HuH-7.5 (cell line): ENCODE measurements around the gene C10orf95.
"Not testable (repeated sequence)": the region's sequence is repeated elsewhere in the genome, so short reads cannot be mapped to it uniquely, and the experiment has no call there.

Experiments used
- DNase-seq: peaks from one replicate; pipeline ENCODE4 v3.0.0; 2011; ENCODE audit warnings: low spot score

C10orf95 gene, protein sequence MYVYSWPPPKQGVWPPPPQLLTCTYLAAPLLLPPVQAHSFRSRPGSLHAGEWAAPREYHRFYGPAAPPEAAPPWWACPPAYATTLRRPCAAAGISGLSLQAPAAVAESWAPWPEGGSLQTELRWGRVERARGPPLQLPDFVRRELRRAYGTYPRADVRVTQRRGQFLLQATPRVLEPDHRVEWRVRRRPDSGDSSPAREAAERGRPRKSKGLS

DNA sequence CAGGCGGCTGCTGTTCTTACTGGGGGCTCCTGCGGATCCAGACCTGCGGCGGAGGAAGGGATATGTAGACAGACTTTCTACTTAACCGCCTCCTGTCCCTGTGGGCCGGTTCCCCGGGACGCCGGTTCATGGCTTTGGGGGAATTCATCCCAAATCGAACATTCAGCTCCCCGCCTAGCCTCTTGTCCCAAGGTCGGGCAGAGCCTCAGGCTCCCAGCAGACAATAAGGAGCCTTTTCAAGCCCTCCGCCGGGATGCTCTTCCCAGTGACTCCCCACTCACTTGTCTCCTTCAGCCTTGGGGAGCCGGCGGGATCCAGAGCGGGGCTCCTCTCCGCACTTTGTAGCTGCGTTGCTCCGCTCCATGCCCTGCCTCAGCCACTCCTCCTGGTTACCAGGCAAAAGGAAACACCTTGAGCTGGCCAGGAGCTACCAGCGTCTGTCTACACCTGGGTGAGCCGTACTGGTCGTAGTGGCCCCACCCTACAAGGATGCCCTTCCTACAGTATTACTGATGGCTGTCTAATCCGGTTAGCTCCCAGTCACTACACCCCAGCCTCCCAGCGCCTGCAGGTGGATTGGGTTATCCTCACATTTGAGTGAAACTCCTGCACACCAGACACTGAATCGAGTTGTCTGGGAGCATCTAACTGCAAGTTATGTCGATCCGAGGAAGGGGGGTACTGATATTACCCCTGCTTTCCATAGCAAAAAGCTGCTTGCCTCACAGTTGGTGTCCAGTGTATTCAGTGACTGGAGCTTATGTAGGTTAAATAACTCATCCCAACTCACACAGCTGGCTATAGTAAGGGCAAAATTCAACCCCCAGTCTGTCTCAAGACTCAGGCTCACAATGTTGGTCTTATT is at the start of gene C10orf95:
TSS of gene C10orf95 (minus strand) at position 439 of the 865 bp plus-strand sequence. CDS start 450 bp downstream, outside the sequence.
- no peak for DNase-seq

DNA sequence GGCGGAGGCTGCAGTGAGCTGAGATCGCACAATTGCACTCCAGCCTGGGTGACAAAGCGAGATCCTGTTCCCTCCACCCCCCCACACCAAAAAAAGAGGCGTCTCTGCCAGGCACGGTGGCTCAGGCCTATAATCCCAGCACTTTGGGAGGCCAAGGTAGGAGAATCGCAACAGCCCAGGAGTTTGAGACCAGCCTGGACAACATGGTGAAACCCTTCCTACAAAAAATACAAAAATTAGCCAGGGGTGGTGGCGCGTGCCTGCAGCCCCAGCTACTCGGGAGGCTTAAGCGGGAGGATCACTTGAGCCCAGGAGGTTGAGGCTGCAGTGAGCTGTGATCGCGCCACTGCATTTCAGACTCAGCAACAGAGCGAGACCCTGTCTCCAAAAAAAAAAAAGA is 49.3 kb upstream of the C10orf95 start:
- DNase-seq: not testable (repeated sequence)

DNA sequence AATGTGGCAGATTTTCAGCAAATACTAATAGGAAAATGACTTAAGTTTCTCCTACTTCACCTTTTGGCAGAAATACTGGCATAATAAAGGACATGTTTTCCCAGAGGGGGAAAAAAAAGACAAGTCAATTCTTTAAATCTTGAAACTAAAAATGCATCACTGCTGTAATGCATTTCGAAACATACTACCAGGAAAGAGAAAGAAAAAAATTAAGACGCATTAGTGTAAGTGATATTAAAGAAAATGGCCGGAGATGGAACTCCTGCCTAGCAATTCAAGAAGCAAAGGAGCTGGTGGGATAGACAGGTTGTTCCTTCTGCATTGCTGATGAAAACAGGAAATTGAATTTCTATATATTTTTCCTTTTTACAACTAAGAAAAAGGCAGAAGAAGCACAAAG is 48.0 kb upstream of the C10orf95 start:
- DNase-seq: no peak

DNA sequence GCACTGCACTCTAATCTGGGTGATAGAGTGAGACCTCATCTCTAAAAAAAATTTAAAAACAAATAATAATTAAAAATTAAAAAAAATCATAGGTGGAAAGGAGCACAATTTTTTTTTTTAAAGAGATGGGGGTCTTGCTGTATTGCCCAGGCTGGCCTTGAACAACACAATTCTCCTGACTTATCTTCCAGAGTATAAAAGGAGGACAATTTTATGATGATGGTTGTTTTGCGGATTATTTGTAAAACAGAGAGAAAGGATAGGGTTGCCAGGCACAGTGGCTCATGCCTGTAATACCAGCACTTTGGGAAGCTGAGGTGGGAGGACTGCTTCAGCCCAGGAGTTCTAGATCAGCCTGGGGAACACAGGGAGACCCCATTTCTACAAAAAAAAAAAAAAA is 46.2 kb upstream of the C10orf95 start:
- no peak for DNase-seq

DNA sequence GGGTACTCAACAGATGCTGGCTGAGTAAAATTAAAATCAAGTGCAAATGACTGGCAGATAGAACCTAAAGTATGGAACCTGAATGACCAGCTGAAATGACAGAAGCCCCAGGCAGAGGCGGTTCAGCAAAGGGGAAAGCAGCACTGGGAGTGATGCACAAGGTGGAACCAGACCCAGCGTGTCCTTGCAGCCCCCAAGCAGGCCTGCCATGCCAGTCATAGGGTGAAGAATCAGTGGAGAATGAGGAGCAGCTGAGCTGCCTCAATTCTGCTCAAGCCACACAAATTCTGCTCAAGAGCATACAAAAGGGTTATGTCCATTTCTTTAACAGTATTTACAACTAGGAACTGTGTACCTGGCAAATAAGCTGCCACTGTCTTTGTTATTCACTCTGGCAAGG is 42.4 kb upstream of the C10orf95 start:
- DNase-seq: no peak

DNA sequence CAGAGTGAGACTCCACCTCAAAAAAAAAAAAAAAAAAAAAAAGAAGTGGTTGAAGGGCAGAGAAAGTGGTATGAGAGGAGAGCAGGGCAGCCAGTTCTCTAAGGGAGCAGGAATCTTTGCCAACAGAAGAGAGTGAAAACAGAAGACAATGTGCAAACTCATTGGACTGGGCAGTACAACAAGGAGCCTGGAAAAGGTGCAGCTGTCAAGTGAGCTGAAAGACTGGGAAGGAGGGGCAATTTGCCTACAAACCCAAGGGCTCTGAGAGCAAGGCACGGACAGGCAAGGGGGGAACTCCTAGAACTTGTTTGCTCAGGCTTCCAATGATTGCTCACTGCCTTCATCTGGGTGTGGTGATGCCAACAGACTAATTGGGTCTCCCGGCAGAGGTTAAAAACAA is 41.6 kb upstream of the C10orf95 start:
- DNase-seq: no peak

DNA sequence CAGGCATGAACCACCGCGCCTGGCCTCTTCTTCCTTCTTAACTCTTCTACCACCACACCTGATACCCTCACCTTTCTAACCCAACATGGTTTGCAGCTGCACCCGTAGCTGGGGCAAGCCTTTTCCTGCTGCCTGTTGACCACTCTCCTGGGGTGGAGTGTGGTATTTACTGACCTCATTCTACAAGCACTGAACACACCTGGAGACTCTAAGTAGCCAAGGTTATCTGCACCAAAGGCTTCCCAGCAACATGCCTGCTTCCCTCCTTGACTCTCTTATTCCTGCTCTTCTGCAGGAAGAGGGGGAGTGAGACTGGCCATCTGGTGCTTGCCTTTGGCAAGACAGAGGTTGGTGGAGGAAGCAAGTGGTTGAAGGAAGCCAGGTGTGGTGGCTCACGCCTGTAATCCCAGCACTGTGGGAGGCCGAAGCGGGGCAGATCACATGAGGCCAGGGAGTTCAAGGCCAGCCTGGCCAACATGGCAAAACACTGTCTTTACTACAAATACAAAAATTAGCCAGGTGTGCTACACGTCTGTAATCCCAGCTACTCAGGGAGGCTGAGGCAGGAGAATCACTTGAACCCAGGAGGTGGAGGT is 41.1 kb upstream of the C10orf95 start:
- DNase-seq: no peak

DNA sequence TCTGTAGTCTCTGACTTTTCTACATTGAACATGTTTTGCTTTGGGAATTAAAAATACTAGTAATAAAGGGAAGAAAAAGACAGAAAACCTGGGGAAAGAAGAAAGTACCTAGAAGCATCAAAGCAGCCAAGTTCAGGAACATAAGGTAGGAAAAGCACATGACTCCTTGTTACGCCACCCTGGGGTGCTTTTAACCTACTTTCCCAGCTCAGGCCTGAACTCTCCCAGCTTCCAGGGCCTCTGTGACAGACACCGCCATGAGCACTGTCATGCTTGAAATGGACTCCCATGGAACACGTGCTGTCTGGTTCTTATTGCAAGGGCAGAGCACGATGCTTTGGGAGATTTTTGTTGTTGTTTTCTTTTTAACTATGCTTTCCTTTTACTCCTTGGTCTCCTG is 39.8 kb upstream of the C10orf95 start:
- DNase-seq: no peak

DNA sequence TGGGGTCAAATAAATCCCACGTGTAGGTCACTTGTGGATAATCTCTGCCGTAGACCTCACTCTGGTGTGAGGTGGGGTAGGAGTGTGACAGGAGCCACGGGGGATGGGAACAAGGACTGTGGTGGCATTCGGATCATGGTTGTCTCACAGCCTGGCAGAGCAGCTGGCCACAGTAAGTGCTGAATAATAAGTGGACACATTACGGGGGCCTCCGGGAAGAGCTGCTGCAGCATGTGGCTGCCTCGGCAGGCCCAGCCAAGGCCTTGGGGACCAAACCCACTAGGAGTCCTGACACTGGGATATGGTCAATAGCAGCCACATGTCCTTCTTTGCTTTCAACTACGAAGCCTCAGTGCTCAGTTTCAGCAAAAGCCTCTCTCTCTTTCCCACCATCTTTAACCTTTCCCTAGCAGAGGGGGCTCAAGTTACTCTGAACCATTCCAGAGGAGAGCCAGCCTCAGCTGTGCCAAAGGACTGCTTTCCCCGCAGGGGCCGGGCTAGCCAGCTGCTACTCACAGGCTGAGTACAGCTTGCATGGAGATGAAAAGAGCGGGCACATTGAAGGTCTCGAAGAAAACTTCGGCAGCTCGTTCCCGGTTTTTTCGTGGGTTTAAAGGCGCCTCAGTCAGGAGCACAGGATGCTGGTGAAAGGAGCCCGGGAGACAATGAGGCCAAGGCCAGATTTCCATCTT is 33.9 kb upstream of the C10orf95 start:
- no peak for DNase-seq

DNA sequence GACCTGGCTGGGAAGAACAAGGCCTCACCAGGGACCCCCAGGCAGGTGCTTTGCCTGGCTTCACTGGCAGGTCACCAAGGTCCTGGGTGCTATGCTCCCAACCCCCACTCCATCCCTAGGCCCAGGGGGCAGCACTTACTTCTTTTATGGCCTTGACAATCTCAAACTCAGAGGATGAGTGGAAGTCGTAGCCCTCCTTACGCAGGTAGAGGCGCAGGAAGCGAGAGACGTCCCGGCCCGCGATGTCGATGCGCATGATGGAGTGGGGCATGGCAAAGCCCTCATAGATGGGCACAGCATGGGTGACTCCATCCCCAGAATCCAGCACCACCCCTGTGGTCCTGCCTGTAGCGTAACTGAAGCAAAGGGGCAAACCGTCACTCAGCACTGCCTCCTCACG is 32.7 kb upstream of the C10orf95 start:
- DNase-seq: no peak

DNA sequence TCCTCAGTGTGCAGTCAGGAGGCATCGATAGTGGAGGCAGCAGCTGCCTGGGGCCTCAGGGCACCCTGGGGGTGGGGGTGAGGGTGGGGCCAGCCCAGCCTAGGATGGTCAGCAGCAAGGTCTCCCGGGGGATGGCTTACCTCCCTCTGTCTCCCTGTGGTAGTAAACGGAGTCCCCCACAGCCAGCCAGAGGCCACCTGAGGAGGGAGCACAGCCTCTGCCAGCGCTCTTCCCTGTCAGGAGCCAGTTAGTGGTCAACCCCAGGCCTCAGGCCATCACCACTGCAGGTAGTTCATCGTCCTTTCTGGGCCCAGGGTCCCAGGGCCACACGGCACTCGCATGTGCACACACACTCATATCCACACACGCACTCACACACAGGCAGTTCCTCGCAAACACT is 29.1 kb upstream of the C10orf95 start:
- no peak for DNase-seq

DNA sequence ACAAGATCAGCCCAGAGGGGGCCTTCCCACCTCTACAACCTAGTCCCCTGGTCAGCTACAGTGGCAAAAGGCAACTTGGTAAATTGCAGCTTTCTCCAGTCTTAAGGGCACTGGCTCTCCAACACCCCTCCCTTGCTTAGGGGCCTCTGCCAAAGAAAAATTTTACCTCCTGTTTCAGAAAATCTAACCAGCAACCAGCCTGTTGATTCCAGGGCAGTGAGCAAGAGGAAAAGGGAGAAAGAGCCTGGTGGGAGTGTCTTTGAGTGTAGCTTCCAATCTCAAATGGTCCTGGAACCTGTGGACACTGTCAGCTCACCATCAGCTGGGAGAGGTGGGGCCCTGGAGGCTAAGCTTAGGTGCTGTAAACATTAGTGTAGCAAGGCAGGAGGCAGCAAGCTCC is 28.3 kb upstream of the C10orf95 start:
- no peak for DNase-seq

DNA sequence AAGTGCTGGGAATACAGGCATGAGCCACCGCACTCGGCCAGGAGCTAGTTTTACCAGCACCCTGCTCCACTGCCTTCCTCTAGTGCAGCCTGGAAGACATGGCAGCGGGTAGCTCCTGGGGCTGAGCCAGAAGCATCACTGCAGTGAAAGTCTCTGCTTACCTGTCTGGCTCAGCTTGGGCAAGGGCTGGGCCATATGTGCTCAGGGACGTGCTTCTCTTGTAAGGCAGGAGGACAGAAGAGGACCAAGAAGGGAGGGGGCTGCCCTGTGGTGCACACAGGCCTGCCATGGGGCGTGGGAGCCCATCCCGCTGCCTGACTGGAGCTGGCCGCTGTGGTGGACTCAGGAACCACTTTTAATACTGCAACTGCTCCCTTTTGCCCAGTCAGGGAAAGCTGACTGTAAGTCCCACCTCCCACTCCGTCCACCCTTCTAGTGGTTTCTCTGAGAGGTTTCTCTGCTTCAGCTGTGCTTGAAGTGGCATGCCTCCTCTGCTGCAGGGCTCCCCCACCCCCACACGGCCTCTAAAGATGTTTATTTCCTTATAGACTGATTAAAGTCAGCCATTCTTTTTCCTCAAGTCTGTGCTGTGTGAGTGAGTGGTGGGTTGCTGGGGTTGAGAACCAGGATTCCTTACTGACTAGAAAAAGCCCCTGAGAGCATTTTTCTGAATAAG is 25.3 kb upstream of the C10orf95 start:
- no peak for DNase-seq

DNA sequence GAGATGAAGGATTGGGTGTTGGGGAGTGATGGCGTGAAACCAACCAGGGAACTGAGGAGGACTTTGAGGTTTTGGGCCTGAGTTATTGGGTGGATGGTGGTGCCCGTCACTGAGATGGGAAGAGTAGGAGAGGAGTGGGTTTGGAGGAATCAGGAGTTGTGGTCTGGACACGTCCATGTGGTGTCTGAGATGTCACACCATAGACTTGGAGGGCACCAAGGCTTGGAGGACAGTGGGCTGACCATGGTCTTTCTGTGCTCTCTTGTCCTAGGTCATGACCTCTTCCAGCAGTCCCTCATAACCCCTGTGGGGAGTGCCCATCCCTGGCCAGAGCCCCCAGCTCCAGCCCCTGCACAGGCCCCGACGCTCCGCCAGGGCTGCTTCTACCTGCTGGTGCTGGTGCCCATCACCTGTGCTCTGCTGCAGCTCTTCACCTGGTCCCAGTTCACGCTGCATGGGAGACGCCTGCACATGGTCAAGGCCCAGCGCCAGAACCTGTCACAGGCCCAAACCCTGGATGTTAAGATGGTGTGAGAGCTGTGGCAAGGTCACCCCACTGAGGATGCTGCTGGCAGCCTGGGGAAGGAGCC is 24.2 kb upstream of the C10orf95 start:
- DNase-seq: no peak

DNA sequence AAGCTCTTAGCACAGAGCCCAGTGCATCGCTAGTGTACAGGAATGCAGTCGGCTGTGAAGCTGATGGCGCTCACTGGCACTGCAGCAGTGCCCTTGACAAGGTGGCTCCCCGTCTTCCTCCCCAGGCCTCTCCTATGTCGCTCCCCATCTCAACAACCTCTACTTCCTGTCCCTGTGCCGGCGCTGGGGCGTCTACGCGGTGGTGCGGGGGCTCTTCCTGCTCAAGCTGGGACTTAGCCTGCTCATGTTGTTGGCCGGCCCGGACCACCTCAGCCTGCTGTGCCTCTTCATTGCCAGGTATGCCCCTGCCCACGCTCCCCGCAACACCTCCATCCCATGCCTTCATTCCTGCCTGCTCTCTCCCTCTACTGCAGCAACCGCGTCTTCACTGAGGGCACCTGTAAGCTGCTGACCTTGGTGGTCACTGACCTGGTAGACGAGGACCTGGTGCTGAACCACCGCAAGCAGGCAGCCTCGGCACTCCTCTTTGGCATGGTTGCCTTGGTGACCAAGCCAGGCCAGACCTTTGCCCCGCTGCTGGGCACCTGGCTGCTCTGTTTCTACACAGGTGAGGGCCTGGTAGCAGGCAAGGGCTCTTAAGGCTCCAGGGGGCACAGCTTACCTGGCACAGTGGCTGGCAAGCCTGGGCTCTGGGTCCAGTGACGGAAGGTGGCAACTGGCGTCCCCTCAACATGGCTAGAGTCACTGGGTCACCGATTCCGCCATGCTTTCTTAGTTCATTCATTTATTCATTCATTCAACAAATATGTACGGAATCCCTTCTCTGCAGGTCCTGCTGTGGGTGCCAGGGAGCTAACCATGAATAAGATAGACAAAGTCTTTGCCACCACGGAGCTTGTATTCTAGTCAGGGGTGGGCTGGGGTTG is 22.3 kb upstream of the C10orf95 start:
- DNase-seq: no peak

DNA sequence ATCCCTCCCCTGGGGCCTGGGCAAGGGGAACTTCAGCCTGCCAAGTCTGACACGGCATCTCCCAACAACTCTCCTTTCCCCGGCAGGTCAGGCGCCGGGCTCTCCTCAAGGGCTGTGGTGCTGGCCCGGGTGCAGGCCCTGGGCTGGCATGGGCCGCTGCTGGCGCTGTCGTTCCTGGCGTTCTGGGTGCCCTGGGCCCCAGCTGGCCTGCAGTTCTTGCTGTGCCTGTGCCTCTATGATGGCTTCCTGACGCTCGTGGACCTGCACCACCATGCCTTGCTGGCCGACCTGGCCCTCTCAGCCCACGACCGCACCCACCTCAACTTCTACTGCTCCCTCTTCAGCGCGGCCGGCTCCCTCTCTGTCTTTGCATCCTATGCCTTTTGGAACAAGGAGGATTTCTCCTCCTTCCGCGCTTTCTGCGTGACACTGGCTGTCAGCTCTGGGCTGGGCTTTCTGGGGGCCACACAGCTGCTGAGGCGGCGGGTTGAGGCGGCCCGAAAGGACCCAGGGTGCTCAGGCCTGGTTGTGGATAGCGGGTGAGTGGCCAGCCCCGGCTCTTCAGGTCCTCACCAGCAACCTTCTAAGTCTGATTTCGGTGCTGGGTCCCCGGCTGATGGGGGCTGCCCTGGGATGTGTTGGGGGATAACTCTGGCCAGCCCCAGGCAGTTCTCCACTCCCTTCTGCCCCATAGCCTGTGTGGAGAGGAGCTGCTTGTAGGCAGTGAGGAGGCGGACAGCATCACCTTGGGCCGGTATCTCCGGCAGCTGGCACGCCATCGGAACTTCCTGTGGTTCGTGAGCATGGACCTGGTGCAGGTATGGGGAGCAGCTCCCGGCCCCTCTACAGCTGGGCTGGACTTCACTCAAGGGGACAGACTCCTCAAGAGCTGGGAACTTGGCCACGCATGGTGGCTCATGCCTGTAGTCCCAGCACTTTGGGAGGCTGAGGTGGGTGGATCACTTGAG is 19.5 kb upstream of the C10orf95 start:
- no peak for DNase-seq

DNA sequence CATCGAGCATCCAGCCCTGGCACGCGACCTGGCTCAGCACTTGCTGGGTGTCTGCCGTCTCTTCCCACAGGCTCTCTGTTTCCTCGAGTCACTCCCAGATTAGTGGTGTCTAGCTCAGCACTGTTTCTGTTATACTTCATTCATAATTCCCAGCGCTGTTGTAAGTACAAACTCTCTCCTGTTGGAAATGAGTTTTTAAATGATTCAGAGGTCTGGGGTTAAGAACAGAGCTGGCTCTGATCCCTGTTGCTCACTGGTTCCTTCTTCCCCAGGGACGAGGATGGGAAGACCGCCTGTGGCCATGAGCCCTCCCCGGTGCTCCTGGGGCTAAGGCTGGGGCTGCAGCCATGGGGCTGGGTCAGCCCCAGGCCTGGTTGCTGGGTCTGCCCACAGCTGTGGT is 17.3 kb upstream of the C10orf95 start:
- DNase-seq: no peak

DNA sequence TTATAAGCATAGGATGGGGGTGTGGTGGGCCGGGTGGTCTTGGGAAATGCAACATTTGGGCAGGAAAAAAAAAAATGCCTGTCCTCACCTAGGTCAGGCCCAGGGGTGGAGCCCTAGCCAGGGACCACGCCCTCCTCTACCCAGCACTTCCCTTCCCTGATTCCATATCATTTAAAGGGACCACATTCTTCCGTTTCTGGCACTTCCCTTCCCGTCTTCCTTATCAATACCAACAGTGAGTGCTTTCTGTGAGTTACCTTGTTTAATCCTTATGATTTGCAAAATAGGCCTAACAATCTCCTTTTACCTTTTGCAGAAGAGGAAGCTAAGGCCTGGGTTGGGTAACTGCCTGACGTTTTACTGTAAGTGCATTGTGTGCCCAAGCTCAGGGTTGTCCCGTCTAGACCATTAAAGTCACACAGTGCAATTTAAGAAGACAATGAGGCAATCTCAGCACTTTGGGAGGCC is 16.7 kb upstream of the C10orf95 start:
- no peak for DNase-seq

DNA sequence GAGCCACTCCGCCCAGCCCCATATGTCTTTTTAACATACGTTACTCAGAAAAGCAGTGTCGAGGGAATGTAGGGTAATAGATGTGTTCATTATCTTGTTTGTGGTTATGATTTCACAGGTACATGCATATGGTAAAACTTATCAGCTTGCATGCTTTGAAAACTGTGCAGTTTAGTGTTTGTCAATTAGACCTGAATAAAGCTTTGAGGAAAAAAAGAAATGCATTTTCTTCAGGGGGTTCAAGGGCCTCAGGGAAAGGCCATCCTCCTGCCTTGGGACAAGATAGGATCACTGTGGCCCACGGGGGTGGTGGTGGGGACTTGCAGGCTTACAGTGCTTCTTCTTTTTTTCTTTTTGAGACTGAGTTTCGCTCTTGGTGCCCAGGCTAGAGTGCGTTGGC is 16.0 kb upstream of the C10orf95 start:
- no peak for DNase-seq
